ACHN (cell line): ENCODE measurements around the gene NSFL1C.

Experiments used
- DNase-seq: peaks from one replicate; pipeline ENCODE4 v3.0.0-alpha.2; 2015
- in situ Hi-C: cut with HindIII; loops from 2 replicates; pipeline ENCODE4 v1.10.0; 2017; ENCODE audit warnings: low sequenced_read_pairs, low pct_ligation_motif_present, low pct_unique_long_range_greater_than_20kb

NSFL1C gene

GRCh38 chr20:1489764-1490436 lies 23.3 kb upstream of the NSFL1C start:
- in situ Hi-C loops, result no loop called here
- no peak for DNase-seq

GRCh38 chr20:1489325-1489724 lies 22.7 kb upstream of the NSFL1C start:
- DNase-seq, result no peak
- in situ Hi-C loops, result no loop called here

GRCh38 chr20:1486566-1486965 lies 19.9 kb upstream of the NSFL1C start:
- in situ Hi-C loops, result no loop called here
- no peak for DNase-seq

- no peak for DNase-seq
- in situ Hi-C loops, result no loop called here
Observed at GRCh38 chr20:1484438-1485116, 17.9 kb upstream of the NSFL1C start.

- no peak for DNase-seq
- in situ Hi-C loops, result no loop called here
Observed at GRCh38 chr20:1479831-1480595, 13.4 kb upstream of the NSFL1C start.

- DNase-seq, result peak; percentile 71
- in situ Hi-C loops, result no loop called here
Observed at GRCh38 chr20:1478566-1478965, 11.9 kb upstream of the NSFL1C start.

- no peak for DNase-seq
- in situ Hi-C loops, result no loop called here
Observed at GRCh38 chr20:1477896-1478490, 11.3 kb upstream of the NSFL1C start.

- in situ Hi-C loops, result no loop called here
- DNase-seq, result no peak
Observed at GRCh38 chr20:1474817-1475603, 8.4 kb upstream of the NSFL1C start.

- DNase-seq, result no peak
- in situ Hi-C loops, result no loop called here
Observed at GRCh38 chr20:1474325-1474724, 7.7 kb upstream of the NSFL1C start.

- no peak for DNase-seq
- in situ Hi-C loops, result no loop called here
Observed at GRCh38 chr20:1473246-1474220, 6.9 kb upstream of the NSFL1C start.

GRCh38 chr20:1472556-1473245 lies 6.1 kb upstream of the NSFL1C start:
- DNase-seq, result no peak
- in situ Hi-C loops, result no loop called here

GRCh38 chr20:1471242-1471641 lies 4.6 kb upstream of the NSFL1C start:
- in situ Hi-C loops, result no loop called here
- DNase-seq, result no peak

GRCh38 chr20:1469925-1470571 lies 3.4 kb upstream of the NSFL1C start:
- peak; percentile 97 for DNase-seq
- in situ Hi-C loops, result no loop called here

- no peak for DNase-seq
- in situ Hi-C loops, result no loop called here
Observed at GRCh38 chr20:1469306-1469905, 2.8 kb upstream of the NSFL1C start.

GRCh38 chr20:1468117-1468624 lies 1.5 kb upstream of the NSFL1C start:
- no peak for DNase-seq
- in situ Hi-C loops, result no loop called here
